ENCODE measurements around the gene POPDC2. TPM values are rescaled to one million over a fixed set of nuclear protein-coding genes. Genes with fewer than 3 reads are reported as not detected.

POPDC2 gene
- total and polyA plus RNA-seq, 10 of the 15 experiments (the other 5 are each of a cell fraction or from before 2014, with no cell fraction given) = 1.8 to 12.7 (median 3.5) TPM

DNA sequence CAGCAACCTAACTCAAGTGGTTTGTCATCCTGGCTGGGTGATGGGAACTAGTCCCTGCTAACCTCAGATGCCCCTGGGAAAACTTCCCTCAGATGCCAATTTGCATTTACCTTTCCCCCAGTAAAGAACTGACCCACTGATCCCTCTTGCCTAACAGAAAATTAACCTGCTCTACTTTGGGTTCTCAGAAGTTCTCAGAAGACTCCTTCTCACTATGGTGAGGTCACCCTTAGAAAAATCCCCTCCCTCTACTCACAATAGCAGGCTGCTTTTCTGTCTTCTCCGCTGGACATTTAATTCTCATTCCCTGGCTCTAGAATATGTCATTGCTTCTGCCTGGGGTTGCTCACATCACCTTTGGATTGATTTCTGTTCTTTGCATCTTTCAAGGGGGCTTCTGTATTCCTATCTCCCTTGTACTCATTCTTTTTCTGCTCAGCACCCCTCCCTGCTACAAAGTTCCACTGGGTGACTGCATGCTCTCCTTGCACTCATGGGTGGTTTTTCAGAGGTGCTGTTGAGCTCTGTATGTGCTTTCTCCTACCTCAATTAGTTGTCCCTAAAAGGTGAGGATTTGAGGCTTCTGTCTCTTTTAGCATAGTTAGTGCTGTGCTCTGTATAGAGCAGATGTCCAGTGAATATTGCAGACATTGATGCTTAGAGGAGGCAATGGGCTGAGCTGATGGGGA is 61.8 kb downstream of the POPDC2 start (continued):
- TF ChIP-seq BRCA1 (IDR thresholded peaks at IDR 0.05; ENCODE audit: low read depth, low read length) (no peak), SMARCA5 (IDR thresholded peaks at IDR 0.05) (0 out of 2 replicates have a peak, but pooled peaks have one; percentile 54), FOXM1 (IDR thresholded peaks at IDR 0.05; ENCODE audit: low read depth, low read length) (no peak; the same call in 1 of the 2 replicates), NFXL1 (IDR thresholded peaks at IDR 0.05; ENCODE audit: borderline replicate concordance) (no peak), CBFB (IDR thresholded peaks at IDR 0.05; ENCODE audit: low read depth) (0 out of 2 replicates have a peak, but pooled peaks have one; percentile 16), ZNF217 (IDR thresholded peaks at IDR 0.05) (no peak), MXI1 (IDR thresholded peaks at IDR 0.05; ENCODE audit: low read depth, low read length) (no peak)
- TF ChIP-seq, protein P1, sequence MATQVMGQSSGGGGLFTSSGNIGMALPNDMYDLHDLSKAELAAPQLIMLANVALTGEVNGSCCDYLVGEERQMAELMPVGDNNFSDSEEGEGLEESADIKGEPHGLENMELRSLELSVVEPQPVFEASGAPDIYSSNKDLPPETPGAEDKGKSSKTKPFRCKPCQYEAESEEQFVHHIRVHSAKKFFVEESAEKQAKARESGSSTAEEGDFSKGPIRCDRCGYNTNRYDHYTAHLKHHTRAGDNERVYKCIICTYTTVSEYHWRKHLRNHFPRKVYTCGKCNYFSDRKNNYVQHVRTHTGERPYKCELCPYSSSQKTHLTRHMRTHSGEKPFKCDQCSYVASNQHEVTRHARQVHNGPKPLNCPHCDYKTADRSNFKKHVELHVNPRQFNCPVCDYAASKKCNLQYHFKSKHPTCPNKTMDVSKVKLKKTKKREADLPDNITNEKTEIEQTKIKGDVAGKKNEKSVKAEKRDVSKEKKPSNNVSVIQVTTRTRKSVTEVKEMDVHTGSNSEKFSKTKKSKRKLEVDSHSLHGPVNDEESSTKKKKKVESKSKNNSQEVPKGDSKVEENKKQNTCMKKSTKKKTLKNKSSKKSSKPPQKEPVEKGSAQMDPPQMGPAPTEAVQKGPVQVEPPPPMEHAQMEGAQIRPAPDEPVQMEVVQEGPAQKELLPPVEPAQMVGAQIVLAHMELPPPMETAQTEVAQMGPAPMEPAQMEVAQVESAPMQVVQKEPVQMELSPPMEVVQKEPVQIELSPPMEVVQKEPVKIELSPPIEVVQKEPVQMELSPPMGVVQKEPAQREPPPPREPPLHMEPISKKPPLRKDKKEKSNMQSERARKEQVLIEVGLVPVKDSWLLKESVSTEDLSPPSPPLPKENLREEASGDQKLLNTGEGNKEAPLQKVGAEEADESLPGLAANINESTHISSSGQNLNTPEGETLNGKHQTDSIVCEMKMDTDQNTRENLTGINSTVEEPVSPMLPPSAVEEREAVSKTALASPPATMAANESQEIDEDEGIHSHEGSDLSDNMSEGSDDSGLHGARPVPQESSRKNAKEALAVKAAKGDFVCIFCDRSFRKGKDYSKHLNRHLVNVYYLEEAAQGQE (IDR thresholded peaks at IDR 0.05; ENCODE audit: low read depth, low read length) = no peak
- TF ChIP-seq, protein P2, sequence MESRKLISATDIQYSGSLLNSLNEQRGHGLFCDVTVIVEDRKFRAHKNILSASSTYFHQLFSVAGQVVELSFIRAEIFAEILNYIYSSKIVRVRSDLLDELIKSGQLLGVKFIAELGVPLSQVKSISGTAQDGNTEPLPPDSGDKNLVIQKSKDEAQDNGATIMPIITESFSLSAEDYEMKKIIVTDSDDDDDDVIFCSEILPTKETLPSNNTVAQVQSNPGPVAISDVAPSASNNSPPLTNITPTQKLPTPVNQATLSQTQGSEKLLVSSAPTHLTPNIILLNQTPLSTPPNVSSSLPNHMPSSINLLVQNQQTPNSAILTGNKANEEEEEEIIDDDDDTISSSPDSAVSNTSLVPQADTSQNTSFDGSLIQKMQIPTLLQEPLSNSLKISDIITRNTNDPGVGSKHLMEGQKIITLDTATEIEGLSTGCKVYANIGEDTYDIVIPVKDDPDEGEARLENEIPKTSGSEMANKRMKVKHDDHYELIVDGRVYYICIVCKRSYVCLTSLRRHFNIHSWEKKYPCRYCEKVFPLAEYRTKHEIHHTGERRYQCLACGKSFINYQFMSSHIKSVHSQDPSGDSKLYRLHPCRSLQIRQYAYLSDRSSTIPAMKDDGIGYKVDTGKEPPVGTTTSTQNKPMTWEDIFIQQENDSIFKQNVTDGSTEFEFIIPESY (IDR thresholded peaks at IDR 0.05) = no peak
